GM23338 (cell line): ENCODE data around the gene FUNDC1. TPM values are rescaled to one million over a fixed set of nuclear protein-coding genes. Genes with fewer than 3 reads are reported as not detected.
"Not testable (repeated sequence)": the region's sequence is repeated elsewhere in the genome, so short reads cannot be mapped to it uniquely, and the experiment has no call there.

Experiments
- ATAC-seq: fragments of 200-7000 bp; cut with Tn5 transposase; 3 replicates; pipeline ENCODE4 v1.9.1; 2020
- DNase-seq: peaks from one replicate; pipeline ENCODE4 v3.0.0-alpha.2; 2015; ENCODE audit warnings: low spot score
- H2AFZ ChIP-seq: fragments of 200-600 bp; sonication (generic); 2 replicates; pipeline ENCODE4 v1.8.0; 2016; ENCODE audit warnings: antibody characterized with exemption, mild to moderate bottlenecking, moderate library complexity
- H3F3A ChIP-seq: fragments of 200-600 bp; sonication (generic); replicated peaks from 2 replicates; pipeline ENCODE4 v1.8.0; 2017; ENCODE audit warnings: antibody characterized with exemption, mixed run types, low read depth
- H3K27ac ChIP-seq: fragments of 200-600 bp; sonication (generic); 2 replicates; pipeline ENCODE4 v1.6.1; 2016; ENCODE audit warnings: low read depth
- H3K27me3 ChIP-seq: fragments of 200-600 bp; sonication (generic); 2 replicates; pipeline ENCODE4 v1.8.0; 2016; ENCODE audit warnings: mild to moderate bottlenecking, mixed run types, moderate library complexity; ENCODE audit not compliant: insufficient read depth
- H3K36me3 ChIP-seq: fragments of 200-600 bp; sonication (generic); 2 replicates; pipeline ENCODE4 v1.8.0; 2016; ENCODE audit warnings: mild to moderate bottlenecking; ENCODE audit not compliant: insufficient read depth
- H3K4me1 ChIP-seq: fragments of 200-600 bp; sonication (generic); 2 replicates; pipeline ENCODE4 v1.8.0; 2016; ENCODE audit warnings: mild to moderate bottlenecking, moderate library complexity; ENCODE audit not compliant: insufficient read depth
- H3K4me2 ChIP-seq: fragments of 200-600 bp; sonication (generic); 2 replicates; pipeline ENCODE4 v1.7.1; 2017; ENCODE audit warnings: mixed run types
- H3K4me3 ChIP-seq: fragments of 200-600 bp; sonication (generic); 2 replicates; pipeline ENCODE4 v1.6.1; 2016; ENCODE audit warnings: mixed run types
- H3K79me2 ChIP-seq: fragments of 200-600 bp; sonication (generic); replicated peaks from 2 replicates; pipeline ENCODE4 v1.8.0; 2017; ENCODE audit warnings: mild to moderate bottlenecking; ENCODE audit not compliant: insufficient read depth
- H3K9me2 ChIP-seq: fragments of 200-600 bp; sonication (generic); 2 replicates; pipeline ENCODE4 v1.8.0; 2017; ENCODE audit not compliant: insufficient read depth
- H4K20me1 ChIP-seq: fragments of 200-600 bp; sonication (generic); replicated peaks from 2 replicates; pipeline ENCODE4 v1.8.0; 2017; ENCODE audit warnings: mild to moderate bottlenecking; ENCODE audit not compliant: insufficient read depth
- H3K27ac Mint-ChIP-seq: 2 replicates; pipeline ENCODE4 v1.8.0; 2020; ENCODE audit warnings: inconsistent platforms, mild to moderate bottlenecking, moderate library complexity, mixed read lengths
- H3K27me3 Mint-ChIP-seq: 3 replicates; pipeline ENCODE4 v1.8.0; 2022; ENCODE audit warnings: low read depth, mild to moderate bottlenecking, moderate library complexity, mixed read lengths, inconsistent platforms; ENCODE audit not compliant: insufficient read depth, poor library complexity
- H3K36me3 Mint-ChIP-seq: 3 replicates; pipeline ENCODE4 v1.8.0; 2021; ENCODE audit warnings: low read depth, mild to moderate bottlenecking, inconsistent platforms, moderate library complexity, mixed read lengths
- H3K4me1 Mint-ChIP-seq: 3 replicates; pipeline ENCODE4 v1.8.0; 2020; ENCODE audit warnings: mild to moderate bottlenecking, inconsistent platforms, mixed read lengths
- H3K4me3 Mint-ChIP-seq: 3 replicates; pipeline ENCODE4 v1.8.0; 2021; ENCODE audit warnings: moderate library complexity, mild to moderate bottlenecking, inconsistent platforms, mixed read lengths
- H3K9me3 Mint-ChIP-seq: 3 replicates; pipeline ENCODE4 v1.8.0; 2020; ENCODE audit warnings: moderate library complexity, mild to moderate bottlenecking, inconsistent platforms, mixed read lengths
- CREB1 ChIP-seq: fragments of 250-450 bp; sonication (Bioruptor Pico); IDR thresholded peaks from 2 replicates; pipeline ENCODE4 v1.5.0; 2020; ENCODE audit warnings: low read depth, mild to moderate bottlenecking, moderate library complexity
- ETS1 ChIP-seq: IDR thresholded peaks from 2 replicates; pipeline ENCODE4 v1.6.1; 2016; ENCODE audit warnings: antibody characterized with exemption
- EZH2 ChIP-seq: fragments of 200-600 bp; sonication (generic); IDR thresholded peaks from one replicate; pipeline ENCODE4 v1.8.0; 2017; ENCODE audit warnings: antibody characterized with exemption, mild to moderate bottlenecking, low read depth; ENCODE audit not compliant: unreplicated experiment
- EZH2phosphoT487 ChIP-seq: fragments of 200-600 bp; sonication (generic); IDR thresholded peaks from one replicate; pipeline ENCODE4 v1.8.1; 2018; ENCODE audit warnings: antibody characterized with exemption; ENCODE audit not compliant: unreplicated experiment
- JUNB ChIP-seq: IDR thresholded peaks from one replicate; pipeline ENCODE4 v1.6.1; 2016; ENCODE audit warnings: antibody characterized with exemption; ENCODE audit not compliant: unreplicated experiment
- NANOG ChIP-seq: IDR thresholded peaks from 2 replicates; pipeline ENCODE4 v1.6.1; 2016; ENCODE audit warnings: antibody characterized with exemption, borderline replicate concordance
- POLR2AphosphoS5 ChIP-seq: IDR thresholded peaks from 2 replicates; pipeline ENCODE4 v1.6.1; 2016; ENCODE audit warnings: antibody characterized with exemption, low read depth
- STAT1 ChIP-seq: IDR thresholded peaks from one replicate; pipeline ENCODE4 v1.6.1; 2016; ENCODE audit warnings: antibody characterized with exemption; ENCODE audit not compliant: unreplicated experiment
- ZNF114 ChIP-seq: fragments of 250-450 bp; sonication (Bioruptor Pico); IDR thresholded peaks from 2 replicates; pipeline ENCODE4 v1.5.0; 2020; ENCODE audit warnings: mild to moderate bottlenecking, moderate library complexity
- ZNF331 ChIP-seq: fragments of 250-450 bp; sonication (Bioruptor Pico); IDR thresholded peaks from 2 replicates; pipeline ENCODE4 v1.5.0; 2020; ENCODE audit warnings: low read depth, mild to moderate bottlenecking, moderate library complexity
- polyA plus RNA-seq: library from polyadenylated mRNA; unstranded; fragments of >200 nt; fragmentation: Nextera tagmentation; extraction: Ambion mirVana; gene quantifications from 2 replicates; pipeline ENCODE4 v1.2.1, GENCODE V29; 2016
- total RNA-seq: library from RNA; depleted of rRNA; stranded (reverse); fragments of >200 nt; shearing (Covaris generic); gene quantifications from 2 replicates; pipeline ENCODE4 v1.2.3, GENCODE V29; 2014
- TF ChIP-seq, protein P1 (sequence below): IDR thresholded peaks from one replicate; pipeline ENCODE4 v1.6.1; 2018; ENCODE audit warnings: antibody characterized with exemption; ENCODE audit not compliant: unreplicated experiment

The FUNDC1 gene
- total and polyA plus RNA-seq, 2 experiments from 2014 or later = 10.0 to 44.0 TPM

DNA sequence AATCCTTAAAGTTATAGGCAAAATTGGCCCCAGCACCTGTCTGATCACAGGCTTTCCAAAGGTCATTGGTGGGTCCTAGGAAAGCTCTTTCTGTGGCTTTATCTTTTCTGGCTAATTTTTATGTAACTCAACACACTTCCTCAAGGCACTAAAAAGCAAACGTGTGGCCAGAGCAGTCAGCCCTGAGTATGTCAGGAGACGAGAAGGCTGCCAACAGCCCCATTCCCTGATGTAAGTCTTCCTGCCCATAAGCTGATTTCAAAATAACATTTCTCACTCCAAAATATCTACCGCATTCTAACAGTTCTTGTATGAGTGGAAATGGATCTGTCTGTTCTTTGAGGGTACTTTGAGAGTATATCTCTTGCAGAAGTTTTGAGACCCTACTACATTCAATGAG, 25.5 kb upstream of the FUNDC1 start (continued):
- no peak for TF ChIP-seq ETS1
- TF ChIP-seq STAT1 = no peak
- TF ChIP-seq NANOG = no peak

DNA sequence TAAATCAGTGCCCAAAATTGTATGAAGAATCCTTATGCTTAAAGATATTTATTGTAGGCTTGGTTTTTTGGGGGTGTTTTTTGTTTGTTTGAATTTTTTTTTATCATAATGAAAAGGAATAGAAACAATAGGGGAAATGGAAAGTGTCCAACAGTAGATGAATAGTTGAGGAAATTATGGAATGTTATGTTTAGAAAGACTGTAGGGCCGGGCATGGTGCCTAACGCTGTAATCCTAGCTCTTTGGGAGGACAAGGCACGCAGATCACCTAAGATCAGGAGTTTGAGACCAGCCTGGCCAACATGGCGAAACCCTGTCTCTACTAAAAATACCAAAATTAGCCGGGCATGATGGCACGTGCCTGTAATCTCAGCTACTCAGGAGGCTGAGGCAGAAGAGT, 19.2 kb upstream of the FUNDC1 start:
- not testable (repeated sequence) for H3K36me3 Mint-ChIP-seq, H3K79me2 ChIP-seq, H3K36me3 ChIP-seq, H3K4me3 Mint-ChIP-seq, H2AFZ ChIP-seq, H3K9me2 ChIP-seq, H3F3A ChIP-seq, H3K4me3 ChIP-seq, H3K4me1 Mint-ChIP-seq, DNase-seq, H3K4me2 ChIP-seq, ATAC-seq, H4K20me1 ChIP-seq, H3K27me3 Mint-ChIP-seq, H3K27ac Mint-ChIP-seq, H3K4me1 ChIP-seq, H3K9me3 Mint-ChIP-seq, H3K27me3 ChIP-seq, H3K27ac ChIP-seq

DNA sequence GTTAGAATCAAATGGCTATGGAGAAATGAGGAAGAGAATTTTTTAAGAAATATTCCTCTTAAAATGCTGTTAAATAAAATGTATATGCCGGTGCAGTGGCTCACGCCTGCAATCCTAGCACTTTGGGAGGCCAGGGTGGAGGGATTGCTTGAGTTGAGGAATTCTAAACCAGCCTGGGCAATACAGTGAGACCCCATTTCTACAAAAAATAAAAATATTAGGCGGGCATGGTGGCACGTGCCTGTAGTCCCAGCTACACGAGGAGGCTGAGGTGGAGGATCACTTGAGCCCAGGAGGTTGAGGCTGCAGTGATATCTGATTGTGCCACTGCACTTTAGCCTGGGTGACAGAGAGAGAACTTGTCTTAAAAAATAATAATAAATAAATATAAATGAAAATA, 7.9 kb upstream of the FUNDC1 start:
- Histone ChIP-seq H3K4me1 (no peaks in the 10 kb centered on the region), H3K79me2 (no peaks in the 10 kb centered on the region), H3K27me3 (no peaks in the 10 kb centered on the region), H2AFZ (no peak overlapping the region), H4K20me1 (no peaks in the 10 kb centered on the region), H3K4me2 (no peak overlapping the region), H3F3A (no peaks in the 10 kb centered on the region), H3K27ac (no peak overlapping the region), H3K9me2 (no peaks in the 10 kb centered on the region), H3K4me3 (no peak overlapping the region), H3K36me3 (no peaks in the 10 kb centered on the region)
- DNase-seq (no peak), ATAC-seq (no peak)
- H3K9me3 Mint-ChIP-seq = peaks cover 14% of the 10 kb centered on the region
- H3K4me3 Mint-ChIP-seq = no peak overlapping the region
- H3K27me3 Mint-ChIP-seq = no peaks in the 10 kb centered on the region
- H3K27ac Mint-ChIP-seq = no peak overlapping the region
- peaks cover 12% of the 10 kb centered on the region; the same call in 2 of the 3 replicates for H3K36me3 Mint-ChIP-seq
- peaks cover 4% of the 10 kb centered on the region; the same call in 2 of the 3 replicates for H3K4me1 Mint-ChIP-seq
- no peak for TF ChIP-seq POLR2AphosphoS5
- TF ChIP-seq EZH2phosphoT487 = no peak
- TF ChIP-seq CREB1 = no peak
- TF ChIP-seq NANOG = no peak
- TF ChIP-seq ZNF331 = no peak
- TF ChIP-seq ZNF114 = no peak
- TF ChIP-seq, protein P1, sequence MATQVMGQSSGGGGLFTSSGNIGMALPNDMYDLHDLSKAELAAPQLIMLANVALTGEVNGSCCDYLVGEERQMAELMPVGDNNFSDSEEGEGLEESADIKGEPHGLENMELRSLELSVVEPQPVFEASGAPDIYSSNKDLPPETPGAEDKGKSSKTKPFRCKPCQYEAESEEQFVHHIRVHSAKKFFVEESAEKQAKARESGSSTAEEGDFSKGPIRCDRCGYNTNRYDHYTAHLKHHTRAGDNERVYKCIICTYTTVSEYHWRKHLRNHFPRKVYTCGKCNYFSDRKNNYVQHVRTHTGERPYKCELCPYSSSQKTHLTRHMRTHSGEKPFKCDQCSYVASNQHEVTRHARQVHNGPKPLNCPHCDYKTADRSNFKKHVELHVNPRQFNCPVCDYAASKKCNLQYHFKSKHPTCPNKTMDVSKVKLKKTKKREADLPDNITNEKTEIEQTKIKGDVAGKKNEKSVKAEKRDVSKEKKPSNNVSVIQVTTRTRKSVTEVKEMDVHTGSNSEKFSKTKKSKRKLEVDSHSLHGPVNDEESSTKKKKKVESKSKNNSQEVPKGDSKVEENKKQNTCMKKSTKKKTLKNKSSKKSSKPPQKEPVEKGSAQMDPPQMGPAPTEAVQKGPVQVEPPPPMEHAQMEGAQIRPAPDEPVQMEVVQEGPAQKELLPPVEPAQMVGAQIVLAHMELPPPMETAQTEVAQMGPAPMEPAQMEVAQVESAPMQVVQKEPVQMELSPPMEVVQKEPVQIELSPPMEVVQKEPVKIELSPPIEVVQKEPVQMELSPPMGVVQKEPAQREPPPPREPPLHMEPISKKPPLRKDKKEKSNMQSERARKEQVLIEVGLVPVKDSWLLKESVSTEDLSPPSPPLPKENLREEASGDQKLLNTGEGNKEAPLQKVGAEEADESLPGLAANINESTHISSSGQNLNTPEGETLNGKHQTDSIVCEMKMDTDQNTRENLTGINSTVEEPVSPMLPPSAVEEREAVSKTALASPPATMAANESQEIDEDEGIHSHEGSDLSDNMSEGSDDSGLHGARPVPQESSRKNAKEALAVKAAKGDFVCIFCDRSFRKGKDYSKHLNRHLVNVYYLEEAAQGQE = no peak
- TF ChIP-seq JUNB = no peak
- TF ChIP-seq EZH2 = no peak
- TF ChIP-seq STAT1 = no peak
